ENCODE results near the gene KCNQ1. TPM values are rescaled to one million over a fixed set of nuclear protein-coding genes. Genes with fewer than 3 reads are reported as not detected.

Gene KCNQ1
- total and polyA plus RNA-seq, 8 donors = 14.0 to 61.1 (median 46.7) TPM

- intact Hi-C loops (cut with DNase I) = no loop called here
- TF ChIP-seq, protein P1, sequence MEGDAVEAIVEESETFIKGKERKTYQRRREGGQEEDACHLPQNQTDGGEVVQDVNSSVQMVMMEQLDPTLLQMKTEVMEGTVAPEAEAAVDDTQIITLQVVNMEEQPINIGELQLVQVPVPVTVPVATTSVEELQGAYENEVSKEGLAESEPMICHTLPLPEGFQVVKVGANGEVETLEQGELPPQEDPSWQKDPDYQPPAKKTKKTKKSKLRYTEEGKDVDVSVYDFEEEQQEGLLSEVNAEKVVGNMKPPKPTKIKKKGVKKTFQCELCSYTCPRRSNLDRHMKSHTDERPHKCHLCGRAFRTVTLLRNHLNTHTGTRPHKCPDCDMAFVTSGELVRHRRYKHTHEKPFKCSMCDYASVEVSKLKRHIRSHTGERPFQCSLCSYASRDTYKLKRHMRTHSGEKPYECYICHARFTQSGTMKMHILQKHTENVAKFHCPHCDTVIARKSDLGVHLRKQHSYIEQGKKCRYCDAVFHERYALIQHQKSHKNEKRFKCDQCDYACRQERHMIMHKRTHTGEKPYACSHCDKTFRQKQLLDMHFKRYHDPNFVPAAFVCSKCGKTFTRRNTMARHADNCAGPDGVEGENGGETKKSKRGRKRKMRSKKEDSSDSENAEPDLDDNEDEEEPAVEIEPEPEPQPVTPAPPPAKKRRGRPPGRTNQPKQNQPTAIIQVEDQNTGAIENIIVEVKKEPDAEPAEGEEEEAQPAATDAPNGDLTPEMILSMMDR (IDR thresholded peaks at IDR 0.05) = no peak
- ATAC-seq = no peak
- Histone ChIP-seq H3K27ac (no peak overlapping the region), H3K4me3 (no peak overlapping the region), H3K36me3 (no peaks in the 10 kb centered on the region), H3K27me3 (no peaks in the 10 kb centered on the region), H3K9me3 (no peaks in the 10 kb centered on the region), H3K4me1 (no peaks in the 10 kb centered on the region)
- DNase-seq = no peak
- FAIRE-seq = no peak
- WGBS, 2 donors = 93 to 97% methylated on average over 15 of the region's 15 CpGs
Measured at GRCh38 chr11:2715716-2716350, 271.0 kb downstream of the KCNQ1 start.

- H3K4me1 ChIP-seq = no peaks in the 10 kb centered on the region
- ATAC-seq = no peak
- TF ChIP-seq, protein P1 (IDR thresholded peaks at IDR 0.05) = no peak
- intact Hi-C loops (cut with DNase I) = no loop called here
- H3K36me3 ChIP-seq = no peaks in the 10 kb centered on the region
- DNase-seq = peak in 1 of 6 donors; percentile 40
- H3K9me3 ChIP-seq = no peaks in the 10 kb centered on the region
- 93 to 94% methylated on average over 14 of the region's 14 CpGs for WGBS, 2 donors
- no peaks in the 10 kb centered on the region for H3K27me3 ChIP-seq
- H3K27ac ChIP-seq = no peak overlapping the region
- no peak overlapping the region for H3K4me3 ChIP-seq
- FAIRE-seq = no peak
Measured at GRCh38 chr11:2716376-2717095, 271.7 kb downstream of the KCNQ1 start.

- peak in 1 of 6 donors; percentile 41 for DNase-seq
- intact Hi-C loops (cut with DNase I) = no loop called here
- Histone ChIP-seq H3K4me1 (no peaks in the 10 kb centered on the region), H3K27me3 (no peaks in the 10 kb centered on the region), H3K27ac (no peak overlapping the region), H3K4me3 (no peak overlapping the region), H3K9me3 (no peaks in the 10 kb centered on the region), H3K36me3 (no peaks in the 10 kb centered on the region)
- 88 to 92% methylated on average over 22 of the region's 22 CpGs for WGBS, 2 donors
- no peak for FAIRE-seq
- TF ChIP-seq, protein P1 (IDR thresholded peaks at IDR 0.05) = no peak
- peak in 1 of 4 donors; percentile 8 for ATAC-seq
Measured at GRCh38 chr11:2717561-2718325, 272.9 kb downstream of the KCNQ1 start.

- Histone ChIP-seq H3K4me3 (no peak overlapping the region), H3K36me3 (no peaks in the 10 kb centered on the region), H3K9me3 (no peaks in the 10 kb centered on the region), H3K4me1 (no peaks in the 10 kb centered on the region), H3K27ac (no peak overlapping the region), H3K27me3 (no peaks in the 10 kb centered on the region)
- TF ChIP-seq, protein P1 (IDR thresholded peaks at IDR 0.05) = no peak
- 95 to 99% methylated on average over 11 of the region's 11 CpGs for WGBS, 2 donors
- intact Hi-C loops (cut with DNase I) = no loop called here
- ATAC-seq = no peak
- DNase-seq = peak in 1 of 6 donors; percentile 28
- FAIRE-seq = no peak
Measured at GRCh38 chr11:2718817-2719438, 274.1 kb downstream of the KCNQ1 start.
